Measurements from ENCODE around the gene RIMBP2.

GRCh38 chr12:130454296-130454695, 261.8 kb downstream of the RIMBP2 start:
- TF ChIP-seq CTCF (optimal IDR thresholded peaks at IDR 0.05 in 1 of 3, IDR thresholded peaks at IDR 0.05 in 1 of 3, conservative IDR thresholded peaks at IDR 0.05 in 1 of 3; ENCODE audit: extremely low read depth in 1 of 3, insufficient read depth in 2 of 3, low read length in 3 of 3) (no peak), EZH2 (IDR thresholded peaks at IDR 0.05; ENCODE audit: low read length) (no peak)
